Spleen (tissue), 7 donors: ENCODE results near the gene SPR.

ENCODE experiments used
- CTCF ChIP-seq, 11 experiments: fragments of 200-600 bp in 7 of 11; fragments of 450-650 bp in 4 of 11; sonication (generic) in 4 of 11; IDR thresholded peaks in 8 of 11; conservative IDR thresholded peaks in 3 of 11; 1 replicate in 7 of 11; 2 replicates in 4 of 11; pipeline versions ENCODE4 v1.4.0 to v1.8.0; 2016 to 2021; ENCODE audit warnings: antibody characterized with exemption in 11 of 11, inconsistent platforms in 4 of 11, mild to moderate bottlenecking in 1 of 11
- POLR2A ChIP-seq, 3 donors: fragments of 450-650 bp; IDR thresholded peaks; one replicate each; pipeline ENCODE4 v1.5.1; 2017; ENCODE audit warnings: antibody characterized with exemption in 3 of 3, mild to moderate bottlenecking in 1 of 3
- POLR2AphosphoS5 ChIP-seq, 3 donors: sonication (generic); formaldehyde crosslinking; IDR thresholded peaks; one replicate each; pipeline ENCODE4 v1.5.1; 2017; ENCODE audit warnings: antibody characterized with exemption in 3 of 3
- donor health status: DM: no; HTN: no; CAD: no; lungs with moderate emphysema.
- donor health status: DM: no; HTN: no; CAD: no.
- donor health status: DM: no; HTN: no; CAD: no.

- TF ChIP-seq CTCF (IDR thresholded peaks at IDR 0.05 in 8 of 11, conservative IDR thresholded peaks at IDR 0.05 in 3 of 11) (no peak), POLR2A (IDR thresholded peaks at IDR 0.05) (no peak), POLR2AphosphoS5 (IDR thresholded peaks at IDR 0.05) (no peak)
Observed at GRCh38 chr2:72846171-72847095, 40.8 kb upstream of the SPR start.
